NCI-H2081 (cell line): ENCODE measurements around the gene DAGLA.
A peak's percentile ranks its signal among the peaks of the same experiment; 100 is the strongest.

ENCODE experiments used
- DNase-seq, 2 experiments: peaks; one replicate each; lab custom pipeline; 2025; lab: John Stamatoyannopoulos, UW

DAGLA gene

DNA sequence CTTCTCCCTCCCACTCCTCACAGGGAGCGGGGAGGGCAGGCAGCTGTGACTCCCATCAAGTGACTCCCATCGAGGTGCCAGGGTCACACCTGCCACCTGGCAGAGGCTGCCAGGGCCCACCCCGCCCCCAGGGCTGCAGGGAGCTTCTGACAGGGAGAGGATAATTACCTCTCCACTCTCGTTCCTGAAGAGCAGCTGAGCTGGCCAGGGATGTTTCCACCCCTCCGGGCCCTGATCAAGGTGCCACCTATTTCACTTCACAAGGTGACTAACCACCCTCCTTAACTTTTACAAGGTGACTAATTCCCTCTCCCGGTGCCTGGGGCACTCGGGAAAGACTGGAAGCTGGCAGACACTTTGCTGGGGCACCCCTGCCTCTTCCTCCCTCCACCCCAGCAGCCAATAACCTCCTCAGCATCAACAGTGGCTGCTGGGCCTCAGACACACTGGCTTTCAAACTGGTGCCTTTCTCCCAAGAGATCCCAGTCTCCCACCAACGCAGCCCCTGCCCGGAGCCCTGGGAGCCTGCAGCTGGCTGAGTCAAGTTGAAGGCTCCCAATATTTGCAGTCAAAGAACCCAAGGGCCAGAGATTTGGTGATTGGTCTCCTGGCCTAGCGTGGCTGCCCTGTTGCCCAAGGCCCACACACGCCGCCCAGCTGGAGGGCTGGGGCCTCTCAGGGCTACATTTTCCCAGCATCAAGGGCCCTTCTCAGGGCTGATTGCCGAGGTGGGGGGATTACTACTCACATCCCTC, 50.2 kb downstream of the DAGLA start:
- DNase-seq: peak; percentile 92 to 98

DNA sequence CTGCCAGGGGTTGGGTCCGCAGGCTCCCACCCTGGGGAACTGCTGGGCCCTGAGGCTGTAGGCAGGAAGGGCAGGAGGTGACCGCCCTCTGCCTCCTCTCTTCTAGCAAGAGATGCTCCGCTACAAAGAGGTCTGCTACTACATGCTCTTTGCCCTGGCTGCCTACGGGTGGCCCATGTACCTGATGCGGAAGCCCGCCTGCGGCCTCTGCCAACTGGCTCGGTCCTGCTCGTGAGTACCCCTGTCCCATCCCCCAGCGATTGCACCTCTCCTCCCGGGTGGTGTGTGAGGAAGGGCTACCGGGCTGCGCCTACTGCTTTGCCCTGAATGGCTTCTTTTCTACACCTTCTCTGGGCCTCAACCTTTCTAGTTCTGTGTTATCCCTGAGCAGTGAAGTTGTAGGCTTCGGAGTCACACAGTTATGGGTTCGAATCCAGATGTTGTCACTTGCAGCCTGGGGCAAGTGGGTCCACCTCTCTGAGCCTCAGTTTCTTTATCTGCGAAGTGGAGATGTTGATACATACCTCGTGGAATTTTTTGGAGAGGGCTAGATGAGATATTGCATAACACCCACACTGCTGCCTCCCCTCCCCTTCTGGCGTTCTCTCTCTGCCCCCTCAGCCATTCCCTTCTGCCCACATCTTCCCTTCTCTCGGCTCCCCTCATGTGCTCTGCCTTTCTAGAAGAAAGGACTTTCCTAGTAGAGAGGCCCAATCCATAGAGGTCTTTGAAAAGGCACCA, 51.2 kb downstream of the DAGLA start:
- no peak for DNase-seq

DNA sequence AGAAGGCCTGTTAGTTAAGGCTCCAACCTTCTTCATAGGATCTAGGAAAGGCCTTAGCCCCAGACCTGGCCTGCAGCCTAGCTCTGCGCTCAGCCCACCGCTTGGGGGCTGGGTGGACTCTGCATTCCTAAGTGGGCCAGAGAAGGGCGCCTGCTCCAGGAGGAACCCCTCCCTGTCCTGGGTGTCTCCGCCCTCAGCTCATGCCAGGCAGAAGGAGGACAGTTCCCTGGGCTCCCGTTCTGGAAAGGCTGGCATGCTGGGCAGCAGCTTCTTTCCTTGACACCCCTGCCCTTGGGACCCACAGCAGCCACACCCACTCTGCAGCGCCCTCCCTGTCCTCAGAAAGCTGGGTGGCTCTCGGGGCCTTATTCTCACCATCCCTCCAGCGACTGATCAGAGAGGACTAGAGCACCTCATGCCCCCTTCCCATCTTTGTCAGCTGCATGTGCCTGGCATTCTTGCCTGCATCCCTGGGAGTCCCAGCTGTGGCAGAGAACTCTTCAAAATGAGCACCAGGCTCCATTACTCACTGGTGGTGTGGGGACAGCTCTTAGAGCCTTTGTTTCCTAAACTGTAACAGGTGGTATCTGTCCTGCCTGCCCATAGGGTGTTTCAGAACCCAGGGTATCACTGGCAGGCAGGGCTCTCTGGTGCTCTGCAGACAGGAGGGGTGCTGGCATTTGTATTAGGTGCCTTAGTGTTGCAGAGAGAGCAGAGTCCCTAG, 51.9 kb downstream of the DAGLA start:
- no peak for DNase-seq

DNA sequence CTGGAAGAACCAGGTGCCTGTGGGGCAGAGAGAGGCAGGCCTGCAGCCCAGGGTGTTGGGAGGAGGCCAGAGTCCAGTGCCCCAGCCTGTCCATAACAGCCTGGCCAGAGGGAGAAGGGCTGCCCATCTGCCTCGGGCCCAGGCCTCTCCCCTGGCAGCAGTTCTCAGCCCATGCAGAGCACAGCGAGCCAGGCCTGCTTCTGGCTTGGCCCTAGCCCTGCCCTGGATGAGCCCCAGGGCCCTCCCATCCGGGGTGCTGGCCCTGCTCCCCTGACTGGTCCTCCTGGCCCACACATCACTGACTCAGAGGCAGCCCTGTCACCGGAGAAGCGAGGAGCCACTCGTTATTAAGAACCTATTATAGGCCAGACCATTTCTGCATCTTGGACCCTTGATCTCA, 52.5 kb downstream of the DAGLA start:
- no peak for DNase-seq

DNA sequence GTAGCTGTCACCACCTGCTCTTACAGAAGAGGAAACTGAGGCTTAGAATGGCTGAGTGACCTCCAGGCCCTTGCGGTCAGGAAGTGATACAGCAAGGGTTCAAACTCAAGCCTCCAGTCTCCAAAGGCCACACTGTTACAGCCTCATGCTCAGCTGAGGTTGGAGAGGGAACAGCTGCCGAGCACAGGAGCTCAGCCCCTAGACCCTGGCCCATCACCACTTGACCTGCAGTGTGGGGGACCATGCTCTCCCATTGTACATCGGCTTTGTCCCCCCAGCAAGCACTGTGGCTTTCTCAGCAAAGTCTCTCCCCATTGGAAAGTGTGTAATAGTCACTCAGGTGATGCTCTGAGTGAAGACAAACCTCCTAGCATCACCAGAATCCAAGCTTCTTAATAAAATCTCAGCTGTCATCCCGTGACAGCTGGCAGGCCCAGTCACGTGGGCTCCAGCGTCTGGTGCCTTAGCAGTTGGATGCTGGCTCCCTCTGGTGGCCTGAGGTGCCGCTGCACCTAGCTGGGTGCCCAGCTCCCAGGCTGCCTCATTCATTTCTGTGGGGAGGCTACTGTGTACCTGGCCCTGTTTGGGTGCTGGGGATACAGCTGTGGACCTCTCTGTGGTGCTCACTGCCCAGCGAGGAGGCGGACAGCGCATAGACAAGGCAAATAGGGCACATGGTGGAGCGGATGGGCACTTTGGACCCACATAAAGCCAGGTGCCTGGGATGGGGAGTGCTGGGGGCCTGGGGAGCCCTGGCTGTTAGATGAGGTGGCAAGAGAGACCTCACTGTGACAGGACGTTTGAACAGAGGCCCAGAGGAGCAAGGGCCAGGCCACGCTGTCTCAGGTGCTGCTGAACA, 53.2 kb downstream of the DAGLA start:
- DNase-seq: peak; percentile 79 to 85

DNA sequence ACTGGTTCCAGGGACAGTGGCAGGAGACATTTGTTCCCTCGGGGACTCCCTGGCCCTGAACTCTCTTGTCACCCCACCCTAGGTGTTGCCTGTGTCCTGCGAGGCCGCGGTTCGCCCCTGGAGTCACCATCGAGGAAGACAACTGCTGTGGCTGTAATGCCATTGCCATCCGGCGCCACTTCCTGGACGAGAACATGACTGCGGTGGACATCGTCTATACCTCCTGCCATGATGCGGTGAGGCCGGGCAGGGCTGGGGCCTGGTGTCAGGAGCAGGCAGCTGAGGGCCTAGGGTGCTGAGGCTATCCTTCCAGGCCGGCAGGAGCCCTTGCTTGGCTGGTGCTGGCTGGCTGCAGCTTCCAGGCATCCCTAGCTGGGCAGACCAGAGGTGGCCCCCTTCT, 54.6 kb downstream of the DAGLA start:
- no peak for DNase-seq

DNA sequence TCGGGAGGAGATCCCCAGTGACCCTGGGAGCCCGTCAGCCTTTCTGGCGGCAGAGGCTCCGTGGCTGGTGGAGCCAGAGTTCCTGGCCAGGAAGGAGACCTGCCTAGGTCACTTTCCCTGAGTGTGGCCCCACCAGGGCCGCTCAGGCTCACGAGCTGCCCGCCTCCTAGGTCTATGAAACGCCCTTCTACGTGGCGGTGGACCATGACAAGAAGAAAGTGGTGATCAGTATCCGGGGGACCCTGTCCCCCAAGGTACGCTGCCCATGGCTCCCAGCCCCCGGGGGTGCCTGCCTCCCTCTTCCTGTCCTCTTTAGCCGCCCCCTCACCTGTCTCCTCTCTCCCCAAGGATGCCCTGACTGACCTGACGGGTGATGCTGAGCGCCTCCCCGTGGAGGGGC, 55.2 kb downstream of the DAGLA start:
- no peak for DNase-seq

DNA sequence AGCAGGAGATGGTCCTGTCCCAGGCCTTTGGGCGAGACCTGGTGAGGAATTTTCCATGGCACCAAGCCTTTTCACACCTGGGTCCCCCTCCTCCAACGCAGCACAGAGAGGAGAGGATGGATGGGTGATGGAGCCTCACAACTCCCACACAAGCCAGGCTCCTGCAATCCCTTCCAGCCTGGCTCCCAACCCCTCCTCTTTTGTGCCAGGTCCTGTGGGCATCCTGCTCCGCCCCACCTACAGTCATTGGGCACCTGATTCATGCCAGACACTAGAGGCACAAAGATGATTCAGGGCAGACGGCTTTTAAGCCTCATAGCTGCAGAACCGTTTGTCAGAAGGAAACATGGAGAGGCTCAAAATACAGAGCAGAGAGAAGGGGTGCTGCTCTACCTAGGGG, 56.1 kb downstream of the DAGLA start:
- DNase-seq: no peak

DNA sequence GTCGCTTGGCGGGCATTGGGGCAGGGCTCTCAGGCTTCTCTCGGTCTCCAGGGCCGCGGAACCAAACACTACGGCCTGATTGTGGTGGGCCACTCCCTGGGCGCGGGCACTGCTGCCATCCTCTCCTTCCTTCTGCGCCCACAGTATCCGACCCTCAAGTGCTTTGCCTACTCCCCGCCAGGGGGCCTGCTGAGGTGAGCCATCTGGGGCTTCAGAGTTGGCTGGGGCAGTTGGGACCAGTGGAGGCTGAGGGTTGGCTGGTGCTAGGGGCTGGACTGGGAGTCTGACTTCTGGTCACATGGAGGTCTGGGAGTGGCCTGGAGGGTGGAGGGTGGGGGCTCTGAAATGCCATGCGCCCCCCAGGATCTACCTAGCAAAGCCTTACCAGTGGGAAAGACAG, 56.9 kb downstream of the DAGLA start:
- DNase-seq: no peak

DNA sequence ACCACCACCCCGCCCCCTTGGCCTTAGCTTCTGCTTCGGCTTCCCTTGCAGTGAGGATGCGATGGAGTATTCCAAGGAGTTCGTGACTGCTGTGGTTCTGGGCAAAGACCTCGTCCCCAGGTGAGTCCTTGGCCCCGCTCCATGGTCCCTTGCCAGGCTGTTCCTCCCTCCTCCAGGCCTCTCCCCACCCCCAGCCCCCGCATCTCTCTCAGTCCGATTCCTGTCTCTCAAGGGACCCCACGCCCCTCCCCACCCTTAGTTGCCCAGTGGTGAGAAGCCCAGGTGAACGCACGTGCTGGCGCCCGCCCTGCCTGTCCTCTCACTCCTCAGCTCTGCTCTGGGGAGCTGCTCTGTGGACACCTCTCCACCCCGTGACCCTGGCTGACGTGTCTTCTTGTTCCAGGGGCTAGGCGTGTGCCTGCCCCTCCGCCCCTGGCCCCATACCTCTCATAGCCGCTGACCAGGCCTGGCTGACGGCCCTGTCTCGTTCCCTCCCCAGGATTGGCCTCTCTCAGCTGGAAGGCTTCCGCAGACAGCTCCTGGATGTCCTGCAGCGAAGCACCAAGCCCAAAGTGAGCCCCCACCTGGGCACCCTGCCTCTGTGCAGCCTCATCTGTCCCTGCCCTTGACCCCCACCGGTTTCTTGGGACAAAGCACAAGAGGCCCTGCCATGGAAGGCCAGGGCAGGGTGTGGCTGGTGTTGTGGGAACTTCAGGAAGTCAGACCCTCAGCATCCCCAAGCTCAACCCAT, 57.6 kb downstream of the DAGLA start:
- DNase-seq: no peak

DNA sequence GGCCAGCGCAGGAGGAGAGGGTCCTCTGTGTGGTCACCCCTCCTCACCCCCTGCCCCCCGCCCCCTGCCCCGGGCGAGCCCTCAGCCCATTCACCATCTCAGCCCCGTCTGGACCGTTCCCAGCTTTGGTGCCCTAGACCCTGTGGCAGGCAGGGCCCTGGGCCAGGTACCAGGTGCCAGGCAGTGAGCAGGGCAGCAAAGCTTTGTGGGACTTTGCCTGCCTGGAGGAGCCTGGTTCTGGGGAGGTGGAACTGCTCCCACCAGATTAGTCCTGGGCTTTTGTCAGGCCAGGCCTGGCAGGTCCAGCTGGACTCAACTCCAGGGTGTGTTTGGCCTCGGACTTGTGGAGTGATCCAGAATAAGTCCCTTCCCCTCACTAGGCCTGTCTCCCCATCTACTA, 58.6 kb downstream of the DAGLA start:
- no peak for DNase-seq

DNA sequence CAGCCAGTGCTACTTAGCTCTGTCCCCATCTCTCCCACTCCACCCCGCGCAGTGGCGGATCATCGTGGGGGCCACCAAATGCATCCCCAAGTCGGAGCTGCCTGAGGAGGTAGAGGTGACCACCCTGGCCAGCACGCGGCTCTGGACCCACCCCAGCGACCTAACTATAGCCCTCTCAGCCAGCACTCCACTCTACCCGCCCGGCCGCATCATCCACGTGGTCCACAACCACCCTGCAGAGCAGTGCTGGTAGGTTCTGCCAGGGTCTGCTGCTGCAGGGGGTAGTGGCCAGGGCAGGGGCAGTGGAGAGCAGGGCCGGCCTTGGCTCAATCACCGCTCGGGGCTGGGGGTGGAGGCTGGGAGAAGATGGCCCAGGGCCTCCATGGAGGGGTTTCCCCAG, 59.2 kb downstream of the DAGLA start:
- DNase-seq: no peak

DNA sequence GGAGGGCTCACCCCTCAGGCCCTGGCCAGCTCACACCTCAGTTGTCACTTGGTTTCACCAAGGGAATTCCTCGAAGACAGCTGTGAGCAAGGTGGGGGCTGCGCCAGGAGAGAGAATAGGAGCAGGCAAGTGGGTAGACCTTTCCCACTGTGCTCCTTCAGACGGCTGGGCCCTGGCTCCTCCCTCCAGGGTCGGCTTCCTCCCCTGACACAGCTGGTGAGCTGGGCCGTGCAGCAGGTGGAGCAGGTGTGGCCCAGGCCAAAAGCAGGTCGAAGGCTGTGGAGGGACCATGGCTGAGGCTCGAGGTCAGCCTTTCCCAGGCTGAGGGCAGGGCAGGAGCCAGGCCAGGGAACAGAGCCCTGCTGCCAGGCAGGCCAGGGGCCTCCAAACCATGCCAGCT, 59.8 kb downstream of the DAGLA start:
- no peak for DNase-seq

DNA sequence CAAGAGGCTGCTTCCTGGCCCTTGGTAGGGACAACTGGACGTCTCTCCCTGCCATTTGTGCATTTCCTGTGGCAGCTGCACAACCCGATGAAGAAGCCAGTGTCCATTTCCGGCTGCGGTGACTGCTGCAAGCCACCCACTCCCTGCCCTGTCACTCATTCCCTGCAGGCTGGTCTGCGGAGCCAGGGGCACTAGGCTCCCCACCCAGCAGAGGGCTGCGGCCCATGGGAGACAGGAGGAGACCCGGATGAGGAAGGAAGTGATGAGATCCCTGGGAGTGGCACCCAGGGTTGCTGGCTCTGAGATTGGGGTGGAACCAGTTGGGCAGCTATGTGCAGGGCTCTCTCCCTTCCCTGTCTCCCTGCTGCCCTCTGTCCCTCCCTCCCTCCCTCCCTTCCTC, 62.2 kb downstream of the DAGLA start:
- DNase-seq: no peak

DNA sequence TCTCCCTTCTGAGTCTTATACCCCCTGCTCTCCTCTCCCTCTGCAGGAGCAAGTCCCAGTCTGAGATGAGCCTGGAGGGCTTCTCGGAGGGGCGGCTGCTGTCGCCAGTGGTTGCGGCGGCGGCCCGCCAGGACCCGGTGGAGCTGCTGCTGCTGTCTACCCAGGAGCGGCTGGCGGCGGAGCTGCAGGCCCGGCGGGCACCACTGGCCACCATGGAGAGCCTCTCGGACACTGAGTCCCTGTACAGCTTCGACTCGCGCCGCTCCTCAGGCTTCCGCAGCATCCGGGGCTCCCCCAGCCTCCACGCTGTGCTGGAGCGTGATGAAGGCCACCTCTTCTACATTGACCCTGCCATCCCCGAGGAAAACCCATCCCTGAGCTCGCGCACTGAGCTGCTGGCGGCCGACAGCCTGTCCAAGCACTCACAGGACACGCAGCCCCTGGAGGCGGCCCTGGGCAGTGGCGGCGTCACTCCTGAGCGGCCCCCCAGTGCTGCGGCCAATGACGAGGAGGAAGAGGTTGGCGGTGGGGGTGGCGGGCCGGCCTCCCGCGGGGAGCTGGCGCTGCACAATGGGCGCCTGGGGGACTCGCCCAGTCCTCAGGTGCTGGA, 63.4 kb downstream of the DAGLA start:
- DNase-seq: no peak

DNA sequence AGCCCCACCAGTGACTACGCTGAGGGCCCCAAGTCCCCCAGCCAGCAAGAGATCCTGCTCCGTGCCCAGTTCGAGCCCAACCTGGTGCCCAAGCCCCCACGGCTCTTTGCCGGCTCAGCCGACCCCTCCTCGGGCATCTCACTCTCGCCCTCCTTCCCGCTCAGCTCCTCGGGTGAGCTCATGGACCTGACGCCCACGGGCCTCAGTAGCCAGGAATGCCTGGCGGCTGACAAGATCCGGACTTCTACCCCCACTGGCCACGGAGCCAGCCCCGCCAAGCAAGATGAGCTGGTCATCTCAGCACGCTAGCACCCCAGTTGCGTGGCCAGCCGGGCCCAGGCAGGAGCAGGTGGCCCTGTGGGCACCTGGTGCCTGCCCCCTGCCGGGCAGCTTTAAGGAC, 64.0 kb downstream of the DAGLA start:
- DNase-seq: no peak

DNA sequence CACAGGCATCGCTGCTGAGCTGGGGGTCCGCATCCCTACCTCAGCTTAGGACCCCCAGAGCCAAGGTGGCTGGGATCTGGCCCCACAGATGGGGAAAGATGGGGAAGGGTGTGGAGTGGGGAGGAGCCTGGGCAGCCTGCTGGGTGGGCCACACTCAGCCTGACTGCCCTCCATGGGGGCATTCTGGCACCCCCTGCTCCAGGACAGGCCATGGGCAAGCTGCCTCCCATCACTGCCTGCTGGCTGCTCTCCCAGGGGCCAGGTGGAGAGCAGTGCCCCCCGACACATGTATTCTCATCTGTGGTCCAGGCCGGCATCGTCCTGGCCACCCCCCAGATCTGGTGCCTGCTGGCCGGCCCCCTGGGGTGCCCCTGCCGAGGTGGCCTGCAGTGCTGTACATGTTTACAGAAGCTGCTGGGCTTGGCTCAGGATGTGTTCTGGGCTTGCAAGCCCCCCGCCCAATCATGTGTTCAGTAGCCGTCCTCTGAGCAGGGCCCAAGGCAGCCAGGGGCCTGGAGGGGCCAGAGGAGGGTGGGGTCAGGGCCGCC, 64.5 kb downstream of the DAGLA start:
- no peak for DNase-seq

DNA sequence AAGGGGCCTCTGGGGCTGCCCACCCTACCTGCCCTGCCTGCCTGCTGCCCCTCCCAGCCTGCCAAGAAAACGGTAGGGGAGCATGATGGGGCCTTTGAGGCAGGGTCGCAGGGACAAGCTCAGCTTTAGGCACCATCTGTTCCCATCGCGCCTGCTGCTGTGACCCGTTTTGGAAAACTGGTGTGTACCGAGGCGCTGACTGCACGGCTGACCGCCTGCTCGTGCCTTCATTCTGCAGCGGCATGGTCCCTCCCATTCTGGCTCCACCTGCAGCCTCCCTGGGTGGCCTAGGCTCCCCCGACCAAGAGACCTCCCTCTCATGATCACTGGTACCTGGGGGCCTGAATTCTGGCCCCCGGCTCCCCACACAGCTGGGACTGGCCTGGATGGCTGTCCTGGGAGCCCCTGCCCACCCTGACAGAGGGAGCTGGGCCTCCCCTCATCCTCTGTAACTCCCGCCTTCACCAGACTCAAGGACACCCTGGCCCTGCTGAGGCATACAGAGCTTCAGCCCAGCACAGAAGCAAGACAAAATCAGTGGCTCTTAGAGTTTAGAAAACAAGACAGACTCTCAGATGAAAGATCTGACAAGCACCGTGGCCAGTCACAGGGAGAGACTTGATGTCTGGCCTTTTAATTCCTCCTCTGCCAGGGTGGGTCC, 65.7 kb downstream of the DAGLA start:
- DNase-seq: peak; percentile 14 to 30

DNA sequence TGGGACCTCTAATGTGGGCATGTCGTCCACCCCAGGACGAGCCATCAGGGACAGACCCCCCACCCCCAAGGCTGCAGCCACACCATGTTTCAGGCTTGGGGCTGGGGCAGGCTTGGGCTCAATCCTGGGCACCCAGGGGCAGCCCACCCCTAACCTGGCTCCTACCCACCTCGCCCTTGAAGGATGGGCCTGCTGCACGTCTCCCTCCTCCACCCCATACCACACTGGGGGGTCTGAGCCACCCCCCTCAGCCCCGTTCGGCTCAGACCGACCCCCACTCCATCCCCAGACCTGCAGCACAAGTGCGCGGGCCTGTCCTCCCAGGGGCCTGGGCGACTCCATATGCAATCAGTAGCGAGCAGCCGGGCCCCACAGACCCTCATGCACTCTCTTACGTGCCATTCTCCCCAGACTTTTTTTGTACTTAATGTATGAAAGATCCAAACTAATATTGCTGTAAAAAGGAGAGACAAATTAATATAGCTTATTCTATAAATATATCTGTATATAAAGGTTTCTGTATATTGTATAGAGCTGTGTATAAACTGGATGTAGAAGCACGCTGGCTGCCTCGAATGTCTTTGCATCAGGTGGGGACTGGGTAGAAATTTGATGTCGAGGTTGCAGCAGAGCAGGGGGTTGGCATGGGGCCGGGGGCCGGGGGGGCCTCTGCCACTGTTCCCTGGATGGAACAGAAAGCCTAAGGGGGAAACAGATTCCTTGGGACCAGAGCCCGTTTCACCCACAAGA, 66.4 kb downstream of the DAGLA start:
- no peak for DNase-seq
